ENCODE measurements around the gene C1orf210. TPM values are rescaled to one million over a fixed set of nuclear protein-coding genes. Genes with fewer than 3 reads are reported as not detected.

C1orf210 gene
- not detected in 2 replicates for total RNA-seq

DNA sequence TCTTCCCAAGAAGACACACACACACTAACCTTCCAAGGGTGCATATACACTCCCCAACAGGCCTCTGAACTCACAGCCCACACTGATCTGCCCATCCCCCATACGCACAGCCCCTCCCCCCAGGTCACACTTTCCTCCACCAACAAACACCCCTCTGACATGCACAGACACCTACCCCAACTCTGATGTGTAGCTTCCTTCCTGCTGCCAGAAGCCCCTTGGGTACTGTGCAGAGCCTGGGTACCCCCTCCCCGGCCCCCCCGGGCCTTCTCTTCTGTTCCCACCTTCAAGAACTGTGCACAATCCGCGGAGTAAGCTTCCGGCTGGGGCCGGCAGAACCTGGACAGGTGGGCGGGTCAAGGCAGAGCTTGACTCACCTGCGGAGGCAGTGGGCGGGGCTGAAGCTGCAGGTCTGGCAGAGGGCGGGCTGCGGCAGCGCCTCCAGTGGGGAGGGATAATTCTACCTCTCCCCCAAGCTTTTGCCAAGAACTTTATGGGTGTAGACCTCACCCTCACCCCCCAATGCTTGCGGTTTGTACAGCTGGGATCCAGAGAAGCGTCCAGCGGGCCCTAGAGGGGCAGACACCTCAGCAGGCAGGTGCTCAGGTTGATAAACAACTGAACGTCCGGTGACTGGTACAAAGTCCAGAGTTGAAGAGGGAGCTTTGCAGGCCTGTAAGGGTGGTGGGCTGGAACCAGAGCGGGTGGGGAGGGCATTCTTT, at the start of gene C1orf210:
Gene C1orf210 (minus strand): TSS at position 313 of the 722 bp plus-strand sequence. CDS start 2,311 bp downstream, outside the sequence.

GRCh38 chr1:43300378-43301094, 15.2 kb upstream of the C1orf210 start, which contains the start of gene TIE1:
Gene TIE1 (plus strand): TSS chr1:43300982. CDS start chr1:43301072, 90 bp downstream.

DNA sequence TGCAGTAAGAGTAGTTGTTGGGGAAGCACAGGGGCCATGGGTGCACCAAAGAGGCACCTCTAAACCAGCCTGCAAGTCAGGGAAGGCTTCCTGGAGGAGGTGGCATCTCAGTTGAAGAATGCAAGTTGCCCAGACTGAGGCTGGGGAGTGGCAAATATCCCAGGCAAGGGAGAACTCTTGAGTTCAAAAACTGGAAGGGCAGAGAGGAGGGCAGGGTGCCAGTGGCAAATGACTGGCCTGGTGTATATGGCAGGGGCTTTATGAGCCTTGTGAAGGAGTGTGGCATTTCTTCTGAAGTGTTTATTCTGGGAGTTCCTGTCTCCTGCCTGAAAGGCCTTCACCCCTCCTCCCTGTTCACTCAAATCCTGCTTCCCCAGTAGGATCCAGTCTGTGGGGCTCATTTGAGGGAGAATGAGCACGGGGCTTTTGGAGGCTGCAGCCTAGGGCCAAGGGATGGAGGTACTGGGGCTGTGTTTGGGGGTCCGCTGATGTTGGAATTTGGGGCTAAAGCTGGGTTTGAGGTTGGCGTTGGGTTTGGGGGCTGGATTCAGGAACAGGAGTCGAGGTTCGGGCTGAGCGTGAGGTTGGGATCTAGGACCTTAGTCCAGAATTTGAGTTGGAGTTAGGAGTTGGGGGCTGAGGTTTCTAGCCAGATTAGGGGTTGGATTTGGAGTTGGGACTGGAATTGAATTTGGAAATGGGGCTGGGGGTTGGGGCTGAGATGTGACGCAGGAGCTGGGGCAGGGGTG, 15.6 kb downstream of the C1orf210 start, which contains the start of gene TMEM125:
Gene TMEM125 (plus strand): TSS at position 357 of the 749 bp plus-strand sequence. CDS start 2,740 bp downstream, outside the sequence.

Other genes with a start within 250 kb of the C1orf210 start
- 66.1 and 81.1 TPM in 2 replicates for gene EBNA1BP2, start 113.3 kb downstream of the C1orf210 start, total RNA-seq
- gene CFAP57, start 113.3 kb downstream of the C1orf210 start, total RNA-seq: 0.16 and 0.31 TPM in 2 replicates
- 0.06 TPM in 1 of 2 replicates, not detected in the other for gene TMEM125, start 15.6 kb downstream of the C1orf210 start, total RNA-seq
- 740 and 1,208 TPM in 2 replicates for gene TIE1, start 15.4 kb upstream of the C1orf210 start, total RNA-seq
- 0.06 TPM in 1 of 2 replicates, not detected in the other for gene MPL, start 52.2 kb upstream of the C1orf210 start, total RNA-seq
- 29.1 and 66.4 TPM in 2 replicates for gene CDC20, start 73.4 kb upstream of the C1orf210 start, total RNA-seq
- gene ELOVL1, start 82.4 kb upstream of the C1orf210 start, total RNA-seq: 46.8 and 67.8 TPM in 2 replicates
- gene MED8, start 104.2 kb upstream of the C1orf210 start, total RNA-seq: 37.7 and 42.8 TPM in 2 replicates
- gene SZT2, start 104.3 kb upstream of the C1orf210 start, total RNA-seq: 10.5 and 28.6 TPM in 2 replicates
- gene HYI, start 168.3 kb upstream of the C1orf210 start, total RNA-seq: 97.0 and 258 TPM in 2 replicates
- gene PTPRF, start 245.3 kb upstream of the C1orf210 start, total RNA-seq: 58.9 and 785 TPM in 2 replicates